ENCODE measurements around the gene CXCL16.

The CXCL16 gene

DNA sequence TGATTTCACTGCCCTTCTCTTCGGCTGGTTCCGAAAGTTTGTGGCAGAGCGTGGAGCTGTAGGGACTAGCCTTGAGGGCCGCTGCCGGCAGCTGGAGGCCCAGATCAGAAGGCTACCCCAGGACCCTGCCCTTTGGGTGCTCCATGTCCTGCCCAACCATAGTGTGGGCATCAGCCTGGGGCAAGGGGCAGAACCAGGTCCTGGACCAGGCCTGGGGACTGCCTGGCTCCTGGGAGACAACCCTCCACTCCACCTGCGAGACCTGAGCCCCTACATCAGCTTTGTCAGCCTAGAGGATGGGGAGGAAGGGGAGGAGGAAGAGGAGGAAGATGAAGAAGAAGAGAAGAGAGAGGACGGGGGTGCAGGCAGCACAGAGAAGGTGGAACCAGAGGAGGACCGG lies 856 bp upstream of the CXCL16 start:
- Histone ChIP-seq H3K27me3 (ENCODE audit: insufficient read depth, low read depth) (0 out of 2 replicates have a peak, but pooled peaks cover 2% of the 10 kb centered on the region), H3K4me1 (ENCODE audit: low read depth, poor library complexity, severe bottlenecking) (no peaks in the 10 kb centered on the region), H3K27ac (no peak overlapping the region), H3K9ac (no peak overlapping the region), H3K4me3 (IDR thresholded peaks at IDR 0.05; ENCODE audit: insufficient read depth, low read depth, low read length) (no peak overlapping the region), H3K4me2 (no peak overlapping the region), H3K36me3 (ENCODE audit: insufficient read depth) (no peaks in the 10 kb centered on the region), H2AFZ (ENCODE audit: low read depth) (no peak overlapping the region), H4K20me1 (ENCODE audit: insufficient read depth) (no peaks in the 10 kb centered on the region), H3K79me2 (ENCODE audit: insufficient read depth, low read depth) (no peaks in the 10 kb centered on the region)
- TF ChIP-seq, protein P1, sequence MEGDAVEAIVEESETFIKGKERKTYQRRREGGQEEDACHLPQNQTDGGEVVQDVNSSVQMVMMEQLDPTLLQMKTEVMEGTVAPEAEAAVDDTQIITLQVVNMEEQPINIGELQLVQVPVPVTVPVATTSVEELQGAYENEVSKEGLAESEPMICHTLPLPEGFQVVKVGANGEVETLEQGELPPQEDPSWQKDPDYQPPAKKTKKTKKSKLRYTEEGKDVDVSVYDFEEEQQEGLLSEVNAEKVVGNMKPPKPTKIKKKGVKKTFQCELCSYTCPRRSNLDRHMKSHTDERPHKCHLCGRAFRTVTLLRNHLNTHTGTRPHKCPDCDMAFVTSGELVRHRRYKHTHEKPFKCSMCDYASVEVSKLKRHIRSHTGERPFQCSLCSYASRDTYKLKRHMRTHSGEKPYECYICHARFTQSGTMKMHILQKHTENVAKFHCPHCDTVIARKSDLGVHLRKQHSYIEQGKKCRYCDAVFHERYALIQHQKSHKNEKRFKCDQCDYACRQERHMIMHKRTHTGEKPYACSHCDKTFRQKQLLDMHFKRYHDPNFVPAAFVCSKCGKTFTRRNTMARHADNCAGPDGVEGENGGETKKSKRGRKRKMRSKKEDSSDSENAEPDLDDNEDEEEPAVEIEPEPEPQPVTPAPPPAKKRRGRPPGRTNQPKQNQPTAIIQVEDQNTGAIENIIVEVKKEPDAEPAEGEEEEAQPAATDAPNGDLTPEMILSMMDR (conservative IDR thresholded peaks at IDR 0.05; ENCODE audit: low read depth, low read length) = no peak

DNA sequence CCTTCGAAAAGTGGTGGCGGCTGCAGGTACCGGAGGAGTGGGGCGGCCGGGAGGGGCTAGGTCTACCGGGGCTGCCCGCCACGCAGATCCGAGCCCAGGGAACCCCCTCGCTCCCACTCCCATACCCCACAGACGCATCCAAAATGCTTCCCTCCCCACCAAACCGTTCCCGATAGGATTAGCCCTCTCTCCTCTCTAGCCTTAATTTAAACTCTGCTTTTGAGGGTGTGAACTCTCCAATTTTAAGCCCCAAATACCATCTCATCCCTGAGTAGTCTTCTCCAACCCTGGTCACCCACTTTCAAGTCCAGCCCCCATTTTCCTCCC lies 260 bp upstream of the CXCL16 start:
- H3K9ac ChIP-seq = no peak overlapping the region
- no peaks in the 10 kb centered on the region for H3K79me2 ChIP-seq (ENCODE audit: insufficient read depth, low read depth)
- H3K4me2 ChIP-seq = no peak overlapping the region
- 0 out of 2 replicates have a peak, but pooled peaks cover 2% of the 10 kb centered on the region for H3K27me3 ChIP-seq (ENCODE audit: insufficient read depth, low read depth)
- H2AFZ ChIP-seq (ENCODE audit: low read depth) = no peak overlapping the region
- TF ChIP-seq, protein P1 (conservative IDR thresholded peaks at IDR 0.05; ENCODE audit: low read depth, low read length) = no peak
- H3K36me3 ChIP-seq (ENCODE audit: insufficient read depth) = no peaks in the 10 kb centered on the region
- H3K27ac ChIP-seq = no peak overlapping the region
- no peaks in the 10 kb centered on the region for H4K20me1 ChIP-seq (ENCODE audit: insufficient read depth)
- no peak overlapping the region for H3K4me3 ChIP-seq (IDR thresholded peaks at IDR 0.05; ENCODE audit: insufficient read depth, low read depth, low read length)
- no peaks in the 10 kb centered on the region for H3K4me1 ChIP-seq (ENCODE audit: low read depth, poor library complexity, severe bottlenecking)

- no peak overlapping the region for H3K4me2 ChIP-seq
- TF ChIP-seq, protein P1 (conservative IDR thresholded peaks at IDR 0.05; ENCODE audit: low read depth, low read length) = no peak
- no peaks in the 10 kb centered on the region for H3K79me2 ChIP-seq (ENCODE audit: insufficient read depth, low read depth)
- H4K20me1 ChIP-seq (ENCODE audit: insufficient read depth) = no peaks in the 10 kb centered on the region
- no peak overlapping the region for H3K27ac ChIP-seq
- no peak overlapping the region for H3K9ac ChIP-seq
- H3K4me3 ChIP-seq (IDR thresholded peaks at IDR 0.05; ENCODE audit: insufficient read depth, low read depth, low read length) = no peak overlapping the region
- H2AFZ ChIP-seq (ENCODE audit: low read depth) = no peak overlapping the region
- no peaks in the 10 kb centered on the region for H3K36me3 ChIP-seq (ENCODE audit: insufficient read depth)
- H3K27me3 ChIP-seq (ENCODE audit: insufficient read depth, low read depth) = 0 out of 2 replicates have a peak, but pooled peaks cover 2% of the 10 kb centered on the region
- no peaks in the 10 kb centered on the region for H3K4me1 ChIP-seq (ENCODE audit: low read depth, poor library complexity, severe bottlenecking)
Measured at GRCh38 chr17:4738136-4739121, 1.3 kb downstream of the CXCL16 start.

- Histone ChIP-seq H4K20me1 (ENCODE audit: insufficient read depth) (no peaks in the 10 kb centered on the region), H3K27ac (no peak overlapping the region), H2AFZ (ENCODE audit: low read depth) (no peak overlapping the region), H3K4me2 (no peak overlapping the region), H3K79me2 (ENCODE audit: insufficient read depth, low read depth) (no peaks in the 10 kb centered on the region), H3K36me3 (ENCODE audit: insufficient read depth) (no peaks in the 10 kb centered on the region), H3K9ac (no peak overlapping the region), H3K4me3 (IDR thresholded peaks at IDR 0.05; ENCODE audit: insufficient read depth, low read depth, low read length) (no peak overlapping the region), H3K27me3 (ENCODE audit: insufficient read depth, low read depth) (0 out of 2 replicates have a peak, but pooled peaks cover 2% of the 10 kb centered on the region), H3K4me1 (ENCODE audit: low read depth, poor library complexity, severe bottlenecking) (no peaks in the 10 kb centered on the region)
- TF ChIP-seq, protein P1 (conservative IDR thresholded peaks at IDR 0.05; ENCODE audit: low read depth, low read length) = no peak
Measured at GRCh38 chr17:4735876-4736651, 3.7 kb downstream of the CXCL16 start.

Measured in KMS-11 (cell line).